MM.1S (cell line): ENCODE measurements around the gene RTF1.
A peak's percentile ranks its signal among the peaks of the same experiment; 100 is the strongest.

Experiments used
- DNase-seq: peaks from one replicate; pipeline ENCODE4 v3.0.0-alpha.2; 2015
- H2AFZ ChIP-seq: fragments of 300-600 bp; sonication (generic); 2 replicates; pipeline ENCODE4 v1.6.0; 2016; ENCODE audit warnings: antibody characterized with exemption, low read length
- H3F3A ChIP-seq: fragments of 300-600 bp; sonication (generic); 2 replicates; pipeline ENCODE4 v1.6.1; 2016; ENCODE audit warnings: mild to moderate bottlenecking, antibody characterized with exemption, low read length, moderate library complexity, mixed read lengths; ENCODE audit not compliant: insufficient read depth
- H3K27ac ChIP-seq: fragments of 300-600 bp; sonication (generic); 2 replicates; pipeline ENCODE4 v1.5.1; 2016; ENCODE audit warnings: mild to moderate bottlenecking, low read length
- H3K27me3 ChIP-seq: fragments of 300-600 bp; sonication (generic); replicated peaks from 2 replicates; pipeline ENCODE4 v1.6.0; 2016; ENCODE audit warnings: low read length; ENCODE audit not compliant: insufficient read depth
- H3K36me3 ChIP-seq: fragments of 300-600 bp; sonication (generic); replicated peaks from 2 replicates; pipeline ENCODE4 v1.6.1; 2016; ENCODE audit warnings: mild to moderate bottlenecking, low read length, mixed read lengths; ENCODE audit not compliant: insufficient read depth
- H3K4me1 ChIP-seq: fragments of 300-600 bp; sonication (generic); 2 replicates; pipeline ENCODE4 v1.6.1; 2016; ENCODE audit warnings: low read length, mixed read lengths
- H3K4me2 ChIP-seq: fragments of 300-600 bp; sonication (generic); 2 replicates; pipeline ENCODE4 v1.6.0; 2016; ENCODE audit warnings: low read depth, low read length
- H3K4me3 ChIP-seq: fragments of 300-600 bp; sonication (generic); 2 replicates; pipeline ENCODE4 v1.5.1; 2016; ENCODE audit warnings: low read length, mixed read lengths
- H3K79me2 ChIP-seq: fragments of 300-600 bp; sonication (generic); 2 replicates; pipeline ENCODE4 v1.6.1; 2016; ENCODE audit warnings: mixed run types, low read length, mixed read lengths
- H3K9ac ChIP-seq: fragments of 300-600 bp; sonication (generic); 2 replicates; pipeline ENCODE4 v1.6.1; 2016; ENCODE audit warnings: low read length, mixed read lengths
- H3K9me2 ChIP-seq: fragments of 300-600 bp; sonication (generic); replicated peaks from 2 replicates; pipeline ENCODE4 v1.6.1; 2016; ENCODE audit warnings: mild to moderate bottlenecking, low read length, mixed read lengths; ENCODE audit not compliant: insufficient read depth
- H3K9me3 ChIP-seq: fragments of 300-600 bp; sonication (generic); replicated peaks from 2 replicates; pipeline ENCODE4 v1.6.1; 2016; ENCODE audit warnings: mild to moderate bottlenecking, low read length, mixed read lengths; ENCODE audit not compliant: insufficient read depth
- H4K20me1 ChIP-seq: fragments of 300-600 bp; sonication (generic); 2 replicates; pipeline ENCODE4 v1.6.1; 2016; ENCODE audit warnings: mild to moderate bottlenecking, low read length, moderate library complexity, mixed read lengths; ENCODE audit not compliant: insufficient read depth
- CTCF ChIP-seq: fragments of 300-600 bp; sonication (generic); IDR thresholded peaks from 2 replicates; pipeline ENCODE4 v1.5.1; 2016; ENCODE audit warnings: antibody characterized with exemption, low read length, mixed read lengths
- EZH2 ChIP-seq: fragments of 300-600 bp; sonication (generic); optimal IDR thresholded peaks from 2 replicates; pipeline ENCODE3; 2017; ENCODE audit warnings: low read depth, mild to moderate bottlenecking, antibody characterized with exemption, low read length, mixed read lengths
- EZH2phosphoT487 ChIP-seq: fragments of 300-600 bp; sonication (generic); IDR thresholded peaks from 2 replicates; pipeline ENCODE4 v1.6.1; 2018; ENCODE audit warnings: antibody characterized with exemption, low read length

Gene RTF1

GRCh38 chr15:41408234-41408641 is 8.7 kb upstream of the RTF1 start:
- H3K27ac ChIP-seq: no peak overlapping the region

DNA sequence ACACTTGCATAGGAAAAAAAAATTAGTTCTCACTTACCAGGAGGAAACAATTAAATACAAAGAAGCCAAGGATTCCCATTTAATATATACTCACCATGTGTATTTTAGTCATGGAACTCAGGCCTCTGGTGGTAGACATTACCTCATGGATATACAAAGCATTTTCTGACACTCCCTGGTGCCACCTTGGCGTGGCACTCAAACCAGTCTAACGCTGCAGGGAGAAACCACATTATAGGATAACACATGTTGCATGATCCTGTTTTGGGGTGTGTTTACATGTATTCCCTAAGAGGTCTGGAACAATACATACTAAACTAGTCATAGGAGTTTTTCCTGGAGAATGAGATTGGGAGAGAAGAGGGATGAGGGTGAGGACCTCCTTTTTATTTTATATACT is 5.9 kb upstream of the RTF1 start:
- no peak for TF ChIP-seq CTCF
- TF ChIP-seq EZH2phosphoT487: no peak
- TF ChIP-seq EZH2: no peak

More at GRCh38 chr15:41408234-41408641, 8.7 kb upstream of the RTF1 start:
- Histone ChIP-seq H4K20me1 (no peaks in the 10 kb centered on the region), H3K27me3 (no peaks in the 10 kb centered on the region), H3K9me3 (no peaks in the 10 kb centered on the region), H3K79me2 (no peaks in the 10 kb centered on the region), H3K4me3 (no peak overlapping the region), H3K4me1 (peaks cover 8% of the 10 kb centered on the region; the same call in 1 of the 2 replicates), H3K4me2 (no peak overlapping the region; the same call in 1 of the 2 replicates), H3K36me3 (no peaks in the 10 kb centered on the region), H3K9ac (no peak overlapping the region), H3F3A (peaks cover 5% of the 10 kb centered on the region), H3K9me2 (no peaks in the 10 kb centered on the region), H2AFZ (0 out of 2 replicates have a peak overlapping the region, but pooled peaks have one; percentile 3)
- DNase-seq: no peak
- TF ChIP-seq EZH2phosphoT487 (no peak), CTCF (no peak), EZH2 (no peak)

DNA sequence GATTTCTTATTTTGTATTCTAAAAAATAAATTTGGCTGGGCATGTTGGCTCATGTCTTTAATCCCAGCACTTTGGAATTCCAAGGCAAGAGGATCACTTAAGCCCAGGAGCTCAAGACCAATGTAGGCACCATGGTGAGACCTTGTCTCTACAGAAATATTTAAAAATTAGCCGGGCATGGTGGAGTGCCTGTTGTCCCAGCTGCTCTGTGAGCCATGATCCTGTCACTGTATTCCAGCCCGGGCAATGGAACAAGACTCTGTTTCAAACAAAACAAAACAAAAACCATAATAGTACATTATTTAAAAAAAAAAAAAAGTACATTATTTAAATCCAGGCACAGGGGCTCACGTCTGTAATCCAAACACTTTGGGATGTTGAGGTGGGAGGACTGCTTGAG is 5.5 kb upstream of the RTF1 start:
- Histone ChIP-seq H3K36me3 (no peaks in the 10 kb centered on the region), H3K4me3 (no peak overlapping the region), H3K9me3 (no peaks in the 10 kb centered on the region), H3K79me2 (peaks cover 10% of the 10 kb centered on the region), H4K20me1 (no peaks in the 10 kb centered on the region), H3K4me1 (peaks cover 8% of the 10 kb centered on the region; the same call in 1 of the 2 replicates), H3K9ac (no peak overlapping the region), H3K9me2 (no peaks in the 10 kb centered on the region), H2AFZ (no peak overlapping the region), H3K27ac (no peak overlapping the region), H3K27me3 (no peaks in the 10 kb centered on the region), H3K4me2 (no peak overlapping the region), H3F3A (peaks cover 5% of the 10 kb centered on the region)
- no peak for TF ChIP-seq CTCF
- no peak for TF ChIP-seq EZH2phosphoT487
- TF ChIP-seq EZH2: no peak
- no peak for DNase-seq

More for the DNA sequence above, 5.9 kb upstream of the RTF1 start:
- no peak overlapping the region for H3K9ac ChIP-seq
- peaks cover 6% of the 10 kb centered on the region for H3K79me2 ChIP-seq
- H3F3A ChIP-seq: peaks cover 5% of the 10 kb centered on the region
- no peaks in the 10 kb centered on the region for H3K36me3 ChIP-seq
- no peak overlapping the region for H3K27ac ChIP-seq
- H2AFZ ChIP-seq: no peak overlapping the region
- peaks cover 8% of the 10 kb centered on the region; the same call in 1 of the 2 replicates for H3K4me1 ChIP-seq
- no peak overlapping the region for H3K4me2 ChIP-seq
- no peaks in the 10 kb centered on the region for H4K20me1 ChIP-seq
- H3K9me2 ChIP-seq: no peaks in the 10 kb centered on the region
- no peaks in the 10 kb centered on the region for H3K27me3 ChIP-seq
- no peak for DNase-seq
- H3K4me3 ChIP-seq: no peak overlapping the region
- no peaks in the 10 kb centered on the region for H3K9me3 ChIP-seq
